Stimulated activated CD4-positive, alpha-beta T cell treated with anti-CD3 and anti-CD28 coated beads, Interleukin-1b, Interleukin-23, amount 100 ng/mL, for 4 hours (primary cell): ENCODE data around the gene IGIP.

ENCODE experiments used
- DNase-seq, 2 donors: peaks; one replicate each; pipeline ENCODE4 v3.0.0-alpha.2; 2020; ENCODE audit warnings: low read depth in 2 of 2

IGIP gene

GRCh38 chr5:140165101-140165922 lies 39.6 kb downstream of the IGIP start:
- no peak for DNase-seq

GRCh38 chr5:140165923-140166270 lies 40.2 kb downstream of the IGIP start:
- DNase-seq, result no peak

GRCh38 chr5:140166911-140167310 lies 41.2 kb downstream of the IGIP start:
- DNase-seq, result no peak

GRCh38 chr5:140168371-140168770 lies 42.6 kb downstream of the IGIP start:
- no peak for DNase-seq

- no peak for DNase-seq
Observed at GRCh38 chr5:140169410-140169809, 43.7 kb downstream of the IGIP start.

- no peak for DNase-seq
Observed at GRCh38 chr5:140172483-140172882, 46.7 kb downstream of the IGIP start.

GRCh38 chr5:140174014-140174413 lies 48.3 kb downstream of the IGIP start:
- DNase-seq, result no peak

GRCh38 chr5:140174465-140175366 lies 49.0 kb downstream of the IGIP start, which contains the start of gene CYSTM1:
Gene CYSTM1 (plus strand): TSS chr5:140175188. CDS start chr5:140194466, 19,278 bp downstream.
- DNase-seq, result peak; percentile 94 to 97

GRCh38 chr5:140175367-140176030 lies 49.8 kb downstream of the IGIP start:
- DNase-seq, result peak; percentile 36 to 44

- DNase-seq, result no peak
Observed at GRCh38 chr5:140176031-140176387, 50.3 kb downstream of the IGIP start.

- DNase-seq, result no peak
Observed at GRCh38 chr5:140178086-140178410, 52.3 kb downstream of the IGIP start.

GRCh38 chr5:140178482-140179116 lies 52.9 kb downstream of the IGIP start:
- DNase-seq, result no peak
